ENCODE measurements around the gene KRTAP17-1. TPM values are rescaled to one million over a fixed set of nuclear protein-coding genes. Genes with fewer than 3 reads are reported as not detected.

Gene KRTAP17-1
- total RNA-seq, 1 donor from 2014 or later = not detected

GRCh38 chr17:41301916-41302901 is 13.3 kb downstream of the KRTAP17-1 start, which contains the start of gene KRTAP29-1:
Gene KRTAP29-1 (minus strand): TSS chr17:41302851. CDS start chr17:41302851, 0 bp downstream.
- no peak for TF ChIP-seq CTCF (conservative IDR thresholded peaks at IDR 0.05; ENCODE audit: low read depth, low read length)
- DNase-seq (ENCODE audit: low read depth) = no peak
- H3K4me3 ChIP-seq (ENCODE audit: low read depth, low read length) = no peak within 1 kb of the TSS

GRCh38 chr17:41301204-41301790 is 14.2 kb downstream of the KRTAP17-1 start:
- no peak for TF ChIP-seq CTCF (conservative IDR thresholded peaks at IDR 0.05; ENCODE audit: low read depth, low read length)
- no peak overlapping the region for H3K4me3 ChIP-seq (ENCODE audit: low read depth, low read length)
- DNase-seq (ENCODE audit: low read depth) = no peak

- no peak for DNase-seq (ENCODE audit: low read depth)
- H3K4me3 ChIP-seq (ENCODE audit: low read depth, low read length) = no peak overlapping the region
- no peak for TF ChIP-seq CTCF (conservative IDR thresholded peaks at IDR 0.05; ENCODE audit: low read depth, low read length)
These were observed 16.9 kb downstream of the KRTAP17-1 start for GRCh38 chr17:41298458-41299135.

- DNase-seq (ENCODE audit: low read depth) = no peak
- TF ChIP-seq CTCF (conservative IDR thresholded peaks at IDR 0.05; ENCODE audit: low read depth, low read length) = no peak
- H3K4me3 ChIP-seq (ENCODE audit: low read depth, low read length) = no peak overlapping the region
These were observed 18.7 kb downstream of the KRTAP17-1 start for GRCh38 chr17:41296846-41297245.

- no peak for DNase-seq (ENCODE audit: low read depth)
- TF ChIP-seq CTCF (conservative IDR thresholded peaks at IDR 0.05; ENCODE audit: low read depth, low read length) = no peak
These were observed 21.5 kb downstream of the KRTAP17-1 start for GRCh38 chr17:41294016-41294415.

GRCh38 chr17:41287050-41287449 is 28.5 kb downstream of the KRTAP17-1 start:
- no peak for TF ChIP-seq CTCF (conservative IDR thresholded peaks at IDR 0.05; ENCODE audit: low read depth, low read length)
- DNase-seq (ENCODE audit: low read depth) = no peak
- no peak overlapping the region for H3K4me3 ChIP-seq (ENCODE audit: low read depth, low read length)

More at GRCh38 chr17:41294016-41294415, 21.5 kb downstream of the KRTAP17-1 start:
- no peak overlapping the region for H3K4me3 ChIP-seq (ENCODE audit: low read depth, low read length)
